Neutrophil (primary cell): ENCODE results near the gene UGT3A1.

Source experiments
- H3K27ac ChIP-seq: fragments of 200-600 bp; sonication (generic); 2 replicates; pipeline ENCODE4 v1.5.1; 2016; ENCODE audit warnings: mild to moderate bottlenecking, moderate library complexity
- H3K27me3 ChIP-seq: fragments of 200-600 bp; sonication (generic); 2 replicates; pipeline ENCODE4 v1.6.0; 2016; ENCODE audit warnings: mild to moderate bottlenecking
- H3K36me3 ChIP-seq: fragments of 200-600 bp; sonication (generic); 2 replicates; pipeline ENCODE4 v1.5.1; 2017
- H3K4me1 ChIP-seq, 2 experiments: fragments of 200-600 bp in 1 of 2; sonication (generic) in 1 of 2; 1 replicate in 1 of 2; 2 replicates in 1 of 2; pipeline versions ENCODE4 v1.5.1 to v1.6.1; 2013 to 2016; ENCODE audit warnings: low read depth in 1 of 2, low read length in 1 of 2, mild to moderate bottlenecking in 1 of 2, moderate library complexity in 1 of 2; ENCODE audit not compliant: control insufficient read depth in 1 of 2, insufficient read depth in 1 of 2
- H3K4me3 ChIP-seq, 2 experiments: fragments of 200-600 bp in 1 of 2; sonication (generic) in 1 of 2; 1 replicate in 1 of 2; 2 replicates in 1 of 2; pipeline ENCODE4 v1.5.1; 2013 to 2016; ENCODE audit warnings: low read depth in 1 of 2, low read length in 1 of 2, mild to moderate bottlenecking in 1 of 2, moderate library complexity in 1 of 2
- H3K9me3 ChIP-seq: fragments of 200-600 bp; sonication (generic); 2 replicates; pipeline ENCODE4 v1.5.1; 2016
- TF ChIP-seq, protein P1 (sequence below): fragments of 200-600 bp; sonication (generic); IDR thresholded peaks from 2 replicates; pipeline ENCODE4 v1.5.1; 2016; ENCODE audit warnings: antibody characterized with exemption

UGT3A1 gene

DNA sequence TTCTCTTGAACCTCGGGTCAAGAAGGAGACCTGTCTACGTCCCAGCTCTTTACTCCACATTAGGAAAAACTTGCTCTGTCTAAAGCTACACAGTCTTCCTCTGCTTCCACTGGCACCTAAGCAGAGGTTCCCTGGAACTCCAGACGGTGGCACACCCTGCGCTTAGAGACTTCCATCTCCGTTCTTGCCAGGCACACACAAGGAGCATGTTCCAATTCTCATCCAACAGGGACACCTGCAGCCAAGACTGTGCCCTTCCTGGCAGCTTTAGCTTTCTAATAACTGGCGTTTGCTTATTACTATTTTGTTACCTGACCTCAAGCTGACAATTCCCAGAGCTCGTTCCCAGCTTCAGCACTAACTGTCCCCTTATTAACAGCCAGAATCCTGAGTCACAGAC, 68.7 kb downstream of the UGT3A1 start:
- TF ChIP-seq, protein P1, sequence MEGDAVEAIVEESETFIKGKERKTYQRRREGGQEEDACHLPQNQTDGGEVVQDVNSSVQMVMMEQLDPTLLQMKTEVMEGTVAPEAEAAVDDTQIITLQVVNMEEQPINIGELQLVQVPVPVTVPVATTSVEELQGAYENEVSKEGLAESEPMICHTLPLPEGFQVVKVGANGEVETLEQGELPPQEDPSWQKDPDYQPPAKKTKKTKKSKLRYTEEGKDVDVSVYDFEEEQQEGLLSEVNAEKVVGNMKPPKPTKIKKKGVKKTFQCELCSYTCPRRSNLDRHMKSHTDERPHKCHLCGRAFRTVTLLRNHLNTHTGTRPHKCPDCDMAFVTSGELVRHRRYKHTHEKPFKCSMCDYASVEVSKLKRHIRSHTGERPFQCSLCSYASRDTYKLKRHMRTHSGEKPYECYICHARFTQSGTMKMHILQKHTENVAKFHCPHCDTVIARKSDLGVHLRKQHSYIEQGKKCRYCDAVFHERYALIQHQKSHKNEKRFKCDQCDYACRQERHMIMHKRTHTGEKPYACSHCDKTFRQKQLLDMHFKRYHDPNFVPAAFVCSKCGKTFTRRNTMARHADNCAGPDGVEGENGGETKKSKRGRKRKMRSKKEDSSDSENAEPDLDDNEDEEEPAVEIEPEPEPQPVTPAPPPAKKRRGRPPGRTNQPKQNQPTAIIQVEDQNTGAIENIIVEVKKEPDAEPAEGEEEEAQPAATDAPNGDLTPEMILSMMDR: no peak
- H3K9me3 ChIP-seq: no peaks in the 10 kb centered on the region
- H3K4me3 ChIP-seq: no peak overlapping the region

DNA sequence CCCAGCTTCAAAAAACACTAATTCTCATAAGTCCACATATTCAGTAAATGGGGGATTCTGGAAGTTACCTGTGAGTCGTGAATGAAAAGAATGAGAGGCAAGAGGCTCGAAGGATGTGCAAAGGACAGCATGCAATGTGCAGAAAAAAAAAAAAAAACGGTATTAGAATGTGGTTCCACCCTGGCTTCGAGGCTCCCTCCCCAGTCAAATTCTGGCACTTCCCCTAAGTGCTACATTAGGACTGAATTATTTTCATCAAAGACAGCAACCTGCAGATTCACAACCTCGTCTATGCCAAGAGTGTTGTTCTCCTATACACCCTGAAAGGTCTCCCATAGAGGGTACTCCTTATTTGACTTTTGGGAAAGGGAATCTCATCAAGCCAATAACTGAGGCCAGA, 69.3 kb downstream of the UGT3A1 start:
- Histone ChIP-seq H3K36me3 (no peaks in the 10 kb centered on the region), H3K4me1 (no peaks in the 10 kb centered on the region)
- TF ChIP-seq, protein P1: no peak

More for the DNA sequence above, 68.7 kb downstream of the UGT3A1 start:
- Histone ChIP-seq H3K36me3 (no peaks in the 10 kb centered on the region), H3K27ac (no peak overlapping the region), H3K4me1 (no peaks in the 10 kb centered on the region), H3K27me3 (peaks cover 31% of the 10 kb centered on the region)

DNA sequence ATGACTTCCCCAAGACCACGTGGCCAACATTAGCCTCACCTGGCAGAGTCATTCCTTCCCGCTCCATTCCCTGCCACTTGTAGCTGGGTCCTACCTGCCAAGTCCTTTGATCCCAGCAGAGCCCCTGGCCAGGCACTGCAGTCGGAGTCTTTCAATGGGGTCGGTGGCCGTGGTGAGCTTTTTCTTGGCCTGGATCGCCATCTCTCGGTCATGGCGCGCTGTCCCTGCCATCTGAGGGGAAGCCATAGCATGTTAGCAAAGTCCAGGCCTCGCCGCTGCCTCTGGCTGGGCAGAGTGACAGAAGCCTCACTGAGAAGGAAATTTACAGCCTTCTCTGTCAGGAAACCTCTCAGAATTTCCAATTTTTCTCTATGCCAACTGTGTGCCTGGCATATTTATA, 70.3 kb downstream of the UGT3A1 start:
- Histone ChIP-seq H3K27ac (no peak overlapping the region), H3K4me3 (no peak overlapping the region), H3K36me3 (no peaks in the 10 kb centered on the region), H3K9me3 (no peaks in the 10 kb centered on the region), H3K27me3 (peaks cover 31% of the 10 kb centered on the region), H3K4me1 (no peaks in the 10 kb centered on the region)
- TF ChIP-seq, protein P1: no peak

More for the DNA sequence above, 69.3 kb downstream of the UGT3A1 start:
- no peak overlapping the region for H3K27ac ChIP-seq
- H3K27me3 ChIP-seq: peaks cover 31% of the 10 kb centered on the region
- no peak overlapping the region for H3K4me3 ChIP-seq
- no peaks in the 10 kb centered on the region for H3K9me3 ChIP-seq

DNA sequence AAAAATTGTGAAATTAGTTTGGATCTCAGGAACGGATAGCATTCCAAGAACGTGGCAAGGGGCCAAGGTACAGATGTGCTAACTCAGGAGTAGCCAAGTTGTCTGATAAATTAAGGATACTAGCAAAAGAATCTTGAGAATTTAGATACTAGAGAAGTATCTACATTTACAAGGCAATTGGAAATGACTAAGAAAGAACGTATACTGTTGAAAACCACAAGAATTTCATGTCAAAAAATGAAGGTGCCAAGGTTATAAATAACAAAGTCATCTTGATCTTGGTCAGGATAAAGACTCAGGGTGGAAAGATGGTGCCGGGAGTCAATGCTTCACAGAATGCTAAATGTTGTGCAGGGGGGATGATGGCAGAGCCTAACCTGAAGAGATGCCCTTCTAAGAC, 72.0 kb downstream of the UGT3A1 start:
- Histone ChIP-seq H3K36me3 (no peaks in the 10 kb centered on the region), H3K4me1 (no peaks in the 10 kb centered on the region), H3K4me3 (no peak overlapping the region), H3K9me3 (no peaks in the 10 kb centered on the region), H3K27ac (no peak overlapping the region), H3K27me3 (peaks cover 14% of the 10 kb centered on the region)
- TF ChIP-seq, protein P1: no peak

DNA sequence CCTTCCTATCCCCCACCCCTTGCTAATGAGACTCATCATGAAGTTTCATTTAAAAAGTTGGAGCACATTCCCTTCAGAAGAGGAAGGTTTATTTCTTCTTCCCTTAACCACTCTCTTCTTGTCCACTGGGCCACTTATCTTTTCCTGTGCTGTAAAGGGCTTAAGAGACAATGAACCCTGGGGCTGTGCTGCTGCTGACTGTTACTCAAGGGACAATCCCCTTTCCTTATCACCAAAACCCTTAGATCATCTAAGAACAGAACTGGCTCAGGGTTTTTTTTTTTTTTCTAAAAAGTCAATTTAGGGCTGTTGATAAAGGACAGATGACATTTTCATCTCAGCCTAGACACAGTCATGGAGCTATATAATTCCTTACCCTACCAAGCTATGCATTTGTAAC, 82.4 kb downstream of the UGT3A1 start:
- Histone ChIP-seq H3K36me3 (no peaks in the 10 kb centered on the region), H3K9me3 (no peaks in the 10 kb centered on the region), H3K4me3 (no peak overlapping the region), H3K27me3 (no peaks in the 10 kb centered on the region), H3K4me1 (no peaks in the 10 kb centered on the region), H3K27ac (no peak overlapping the region)
- TF ChIP-seq, protein P1: no peak

DNA sequence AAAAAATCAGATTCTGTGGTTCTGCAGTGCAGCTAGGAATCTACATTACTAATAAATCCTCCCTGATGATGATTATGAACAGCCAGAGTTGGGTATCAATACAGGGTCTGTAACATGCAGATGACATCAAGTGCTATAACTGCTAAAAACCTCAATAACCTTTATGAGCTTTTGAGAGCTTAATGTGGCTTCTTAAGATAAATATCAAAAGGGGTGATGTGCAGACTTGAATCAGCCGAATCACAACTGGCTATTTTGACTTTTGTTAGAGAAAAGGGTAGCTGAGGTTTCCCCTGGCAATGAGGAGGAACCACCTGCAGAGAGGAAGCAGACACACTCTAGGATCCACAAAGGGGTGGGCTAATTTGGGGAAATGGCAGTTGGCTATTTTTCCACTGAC, 83.0 kb downstream of the UGT3A1 start:
- H3K27me3 ChIP-seq: no peaks in the 10 kb centered on the region
- H3K4me1 ChIP-seq: no peaks in the 10 kb centered on the region
- H3K36me3 ChIP-seq: no peaks in the 10 kb centered on the region
- no peak overlapping the region for H3K27ac ChIP-seq
- no peak overlapping the region for H3K4me3 ChIP-seq
- TF ChIP-seq, protein P1: no peak
- H3K9me3 ChIP-seq: no peaks in the 10 kb centered on the region
